Activated CD4-positive, alpha-beta T cell treated with anti-CD3 and anti-CD28 coated beads, Interleukin-2, amount 10 ng/mL, durations not matched to agents 24 days and 14 days (primary cell): ENCODE measurements around the gene CNPY4. TPM values are rescaled to one million over a fixed set of nuclear protein-coding genes. Genes with fewer than 3 reads are reported as not detected.
A peak's percentile ranks its signal among the peaks of the same experiment; 100 is the strongest.

Experiments used
- DNase-seq: peaks from one replicate; pipeline ENCODE4 v3.0.0; 2022
- H3K27ac Mint-ChIP-seq: one replicate; pipeline ENCODE4 v1.8.0; 2022; ENCODE audit warnings: mild to moderate bottlenecking, mixed read lengths
- H3K27me3 Mint-ChIP-seq: one replicate; pipeline ENCODE4 v1.8.0; 2022; ENCODE audit warnings: mixed read lengths
- H3K36me3 Mint-ChIP-seq: one replicate; pipeline ENCODE4 v1.8.0; 2022; ENCODE audit warnings: low read depth, mild to moderate bottlenecking, mixed read lengths
- H3K4me1 Mint-ChIP-seq: one replicate; pipeline ENCODE4 v1.8.0; 2021; ENCODE audit warnings: mixed read lengths
- H3K4me3 Mint-ChIP-seq: one replicate; pipeline ENCODE4 v1.8.0; 2022; ENCODE audit warnings: mild to moderate bottlenecking, moderate library complexity, mixed read lengths
- H3K9me3 Mint-ChIP-seq: one replicate; pipeline ENCODE4 v1.8.0; 2021; ENCODE audit warnings: mixed read lengths
- intact Hi-C: fragments of 100-400 bp; cut with micrococcal nuclease; formaldehyde crosslinking; loops from one replicate; pipeline ENCODE4 v1.15.1; 2023
- total RNA-seq: library from RNA; stranded (reverse); gene quantifications from 2 replicates; pipeline ENCODE4 v1.2.3, GENCODE V29; 2022

The CNPY4 gene
- total RNA-seq, 1 donor from 2014 or later: 16.2 TPM

GRCh38 chr7:100115026-100115425 is 4.4 kb upstream of the CNPY4 start:
- Mint-ChIP-seq H3K36me3 (peaks cover 31% of the 10 kb centered on the region), H3K27me3 (no peaks in the 10 kb centered on the region), H3K27ac (no peak overlapping the region), H3K4me3 (no peak overlapping the region), H3K4me1 (peaks cover 9% of the 10 kb centered on the region), H3K9me3 (no peaks in the 10 kb centered on the region)
- no peak for DNase-seq
- intact Hi-C loops: no loop called here

GRCh38 chr7:100118388-100119071 is 904 bp upstream of the CNPY4 start:
- DNase-seq: no peak
- Mint-ChIP-seq H3K27ac (peak overlapping the region; percentile 96), H3K27me3 (no peaks in the 10 kb centered on the region), H3K4me3 (peak overlapping the region; percentile 84), H3K4me1 (peaks cover 16% of the 10 kb centered on the region), H3K9me3 (no peaks in the 10 kb centered on the region), H3K36me3 (peaks cover 18% of the 10 kb centered on the region)
- intact Hi-C loops: loop anchor here (1.0 to 2.0 kb wide), 4 partner anchors 9 to 310 kb away; partner anchors contain the start of genes AP4M1, MCM7, MEPCE and ZCWPW1

- peak overlapping the region; percentile 96 for H3K27ac Mint-ChIP-seq
- peak; percentile 91 for DNase-seq
These were observed 717 bp downstream of the CNPY4 start for GRCh38 chr7:100119970-100120732.

GRCh38 chr7:100120733-100121036 is 1.3 kb downstream of the CNPY4 start:
- intact Hi-C loops: loop anchor here (10.0 kb wide), 2 partner anchors 424 to 464 kb away; partner anchors contain the start of genes FBXO24 and LRCH4
- DNase-seq: no peak
- H3K4me3 Mint-ChIP-seq: peak overlapping the region; percentile 84
- peaks cover 21% of the 10 kb centered on the region for H3K36me3 Mint-ChIP-seq
- H3K9me3 Mint-ChIP-seq: no peaks in the 10 kb centered on the region
- peak overlapping the region; percentile 96 for H3K27ac Mint-ChIP-seq
- peaks cover 25% of the 10 kb centered on the region for H3K4me1 Mint-ChIP-seq
- no peaks in the 10 kb centered on the region for H3K27me3 Mint-ChIP-seq

More at GRCh38 chr7:100119970-100120732, 717 bp downstream of the CNPY4 start:
- H3K4me1 Mint-ChIP-seq: peaks cover 22% of the 10 kb centered on the region
- H3K27me3 Mint-ChIP-seq: no peaks in the 10 kb centered on the region
- peak overlapping the region; percentile 84 for H3K4me3 Mint-ChIP-seq
- H3K9me3 Mint-ChIP-seq: no peaks in the 10 kb centered on the region
- H3K36me3 Mint-ChIP-seq: peaks cover 22% of the 10 kb centered on the region
- intact Hi-C loops: loop anchor here (1.0 to 10.0 kb wide), 6 partner anchors 7 to 465 kb away; partner anchors contain the start of genes AP4M1, FBXO24, LRCH4 and MCM7

GRCh38 chr7:100122067-100122466 is 2.6 kb downstream of the CNPY4 start:
- Mint-ChIP-seq H3K9me3 (no peaks in the 10 kb centered on the region), H3K27ac (no peak overlapping the region), H3K27me3 (no peaks in the 10 kb centered on the region), H3K36me3 (peaks cover 18% of the 10 kb centered on the region), H3K4me3 (no peak overlapping the region), H3K4me1 (peaks cover 28% of the 10 kb centered on the region)
- intact Hi-C loops: loop anchor here (10.0 kb wide), 2 partner anchors 423 to 463 kb away; partner anchors contain the start of genes FBXO24 and LRCH4
- DNase-seq: no peak

- Mint-ChIP-seq H3K9me3 (no peaks in the 10 kb centered on the region), H3K4me3 (no peak overlapping the region), H3K36me3 (peaks cover 18% of the 10 kb centered on the region), H3K27me3 (no peaks in the 10 kb centered on the region), H3K27ac (no peak overlapping the region), H3K4me1 (peaks cover 28% of the 10 kb centered on the region)
- intact Hi-C loops: loop anchor here (10.0 kb wide), 2 partner anchors 422 to 462 kb away; partner anchors contain the start of genes FBXO24 and LRCH4
- no peak for DNase-seq
These were observed 3.1 kb downstream of the CNPY4 start for GRCh38 chr7:100122568-100122967.

GRCh38 chr7:100124301-100125230 is 5.1 kb downstream of the CNPY4 start:
- no peaks in the 10 kb centered on the region for H3K27me3 Mint-ChIP-seq
- peak overlapping the region; percentile 99 for H3K4me3 Mint-ChIP-seq
- DNase-seq: no peak
- H3K36me3 Mint-ChIP-seq: peaks cover 14% of the 10 kb centered on the region
- H3K27ac Mint-ChIP-seq: peak overlapping the region; percentile 42
- peaks cover 27% of the 10 kb centered on the region for H3K4me1 Mint-ChIP-seq
- H3K9me3 Mint-ChIP-seq: no peaks in the 10 kb centered on the region
- intact Hi-C loops: loop anchor here (5.0 to 10.0 kb wide), 5 partner anchors 98 to 460 kb away; partner anchors contain the start of genes FBXO24, LRCH4 and ZKSCAN1

GRCh38 chr7:100126239-100126930 is 7.0 kb downstream of the CNPY4 start:
- Mint-ChIP-seq H3K9me3 (no peaks in the 10 kb centered on the region), H3K27me3 (no peaks in the 10 kb centered on the region), H3K27ac (peak overlapping the region; percentile 100), H3K4me3 (peak overlapping the region; percentile 99), H3K36me3 (peaks cover 14% of the 10 kb centered on the region), H3K4me1 (peaks cover 24% of the 10 kb centered on the region)
- DNase-seq: no peak
- intact Hi-C loops: loop anchor here (2.0 to 10.0 kb wide), 7 partner anchors 38 to 458 kb away; partner anchors contain the start of genes COPS6, FBXO24, LRCH4 and MEPCE

GRCh38 chr7:100126931-100127865 is 7.8 kb downstream of the CNPY4 start, which contains the start of gene MBLAC1:
MBLAC1 (plus strand) TSS chr7:100126967; CDS start chr7:100127396, 429 bp downstream.
- intact Hi-C loops: loop anchor here (1.0 to 10.0 kb wide), 9 partner anchors 8 to 458 kb away; partner anchors contain the start of genes AP4M1, CNPY4, COPS6 and FBXO24
- Mint-ChIP-seq H3K9me3 (no peaks in the 10 kb centered on the region), H3K27ac (peak within 1 kb of the TSS; percentile 100), H3K4me3 (peak within 1 kb of the TSS; percentile 99), H3K27me3 (no peaks in the 10 kb centered on the region), H3K36me3 (peaks cover 12% of the 10 kb centered on the region), H3K4me1 (peaks cover 22% of the 10 kb centered on the region)
- DNase-seq: peak; percentile 97

GRCh38 chr7:100127866-100128636 is 8.6 kb downstream of the CNPY4 start:
- peak overlapping the region; percentile 73 for H3K27ac Mint-ChIP-seq
- peaks cover 28% of the 10 kb centered on the region for H3K4me1 Mint-ChIP-seq
- DNase-seq: peak; percentile 78
- peak overlapping the region; percentile 99 for H3K4me3 Mint-ChIP-seq
- no peaks in the 10 kb centered on the region for H3K27me3 Mint-ChIP-seq
- H3K9me3 Mint-ChIP-seq: no peaks in the 10 kb centered on the region
- intact Hi-C loops: loop anchor here (1.0 to 10.0 kb wide), 9 partner anchors 9 to 457 kb away; partner anchors contain the start of genes AP4M1, CNPY4, COPS6 and FBXO24
- peaks cover 8% of the 10 kb centered on the region for H3K36me3 Mint-ChIP-seq

- H3K36me3 Mint-ChIP-seq: peaks cover 6% of the 10 kb centered on the region
- intact Hi-C loops: loop anchor here (5.0 to 10.0 kb wide), 5 partner anchors 94 to 456 kb away; partner anchors contain the start of genes FBXO24, LRCH4 and ZKSCAN1
- H3K4me3 Mint-ChIP-seq: peak overlapping the region; percentile 99
- peaks cover 28% of the 10 kb centered on the region for H3K4me1 Mint-ChIP-seq
- no peaks in the 10 kb centered on the region for H3K9me3 Mint-ChIP-seq
- DNase-seq: no peak
- H3K27me3 Mint-ChIP-seq: no peaks in the 10 kb centered on the region
- peak overlapping the region; percentile 73 for H3K27ac Mint-ChIP-seq
These were observed 9.2 kb downstream of the CNPY4 start for GRCh38 chr7:100128637-100128963.
